ENCODE data around the gene PRIM1. TPM values are rescaled to one million over a fixed set of nuclear protein-coding genes. Genes with fewer than 3 reads are reported as not detected.

Gene PRIM1
- total and polyA plus RNA-seq, 2 of the 13 experiments (the other 11 are each of a cell fraction or from before 2014, with no cell fraction given): 30.0 to 47.3 TPM

GRCh38 chr12:56724972-56725722 is 27.0 kb downstream of the PRIM1 start, which contains the start of gene NACA (continued):
- TF ChIP-seq KIAA2018 (CRISPR knock-in tag; IDR thresholded peaks at IDR 0.05; ENCODE audit: borderline replicate concordance) (no peak; the same call in 1 of the 2 replicates), CBFB (CRISPR knock-in tag; IDR thresholded peaks at IDR 0.05) (peak; percentile 69), ATF4 (CRISPR knock-in tag; IDR thresholded peaks at IDR 0.05) (peak in 1 of 2 experiments; percentile 63; a peak in 1 of 4 replicates), ZNF260 (CRISPR knock-in tag; IDR thresholded peaks at IDR 0.05; ENCODE audit: borderline replicate concordance, low read depth) (0 out of 2 replicates have a peak, but pooled peaks have one; percentile 65), PATZ1 (CRISPR knock-in tag; IDR thresholded peaks at IDR 0.05) (peak; percentile 69), AGO1 (IDR thresholded peaks at IDR 0.05; ENCODE audit: low read depth, low read length, poor library complexity, severe bottlenecking) (peak; percentile 72), ZMYM4 (CRISPR knock-in tag; IDR thresholded peaks at IDR 0.05) (peak; percentile 85), FOXP4 (CRISPR knock-in tag; IDR thresholded peaks at IDR 0.05) (0 out of 2 replicates have a peak, but pooled peaks have one; percentile 40), ZNF160 (CRISPR knock-in tag; IDR thresholded peaks at IDR 0.05) (no peak; the same call in 1 of the 2 replicates), ZNF292 (CRISPR knock-in tag; IDR thresholded peaks at IDR 0.05; ENCODE audit: borderline replicate concordance, low read depth) (peak; percentile 66; the same call in 1 of the 2 replicates)
